GM19324 (cell line): ENCODE data around the gene TSSK6.

ENCODE experiments used
- ATAC-seq: cut with Tn5 transposase; IDR thresholded peaks from one replicate; pipeline ENCODE4 v1.9.1; 2021; ENCODE audit warnings: mild to moderate bottlenecking, moderate library complexity; ENCODE audit not compliant: unreplicated experiment, low FRiP score

The TSSK6 gene

DNA sequence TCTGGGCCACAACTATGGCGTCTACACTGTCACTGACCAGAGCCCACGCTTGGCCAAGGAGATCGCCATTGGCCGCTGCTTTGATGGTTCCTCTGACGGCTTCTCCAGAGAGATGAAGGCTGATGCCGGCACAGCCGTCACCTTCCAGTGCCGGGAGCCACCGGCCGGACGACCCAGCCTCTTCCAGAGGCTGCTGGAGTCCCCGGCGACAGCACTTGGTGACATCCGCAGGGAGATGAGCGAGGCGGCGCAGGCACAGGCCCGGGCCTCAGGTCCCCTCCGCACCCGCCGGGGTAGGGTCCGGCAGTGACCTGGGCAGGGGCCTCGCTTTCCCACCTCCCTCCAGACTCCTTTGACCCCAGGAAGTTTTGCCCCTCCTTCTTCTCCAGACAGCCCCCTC lies 30.4 kb upstream of the TSSK6 start:
- no peak for ATAC-seq

DNA sequence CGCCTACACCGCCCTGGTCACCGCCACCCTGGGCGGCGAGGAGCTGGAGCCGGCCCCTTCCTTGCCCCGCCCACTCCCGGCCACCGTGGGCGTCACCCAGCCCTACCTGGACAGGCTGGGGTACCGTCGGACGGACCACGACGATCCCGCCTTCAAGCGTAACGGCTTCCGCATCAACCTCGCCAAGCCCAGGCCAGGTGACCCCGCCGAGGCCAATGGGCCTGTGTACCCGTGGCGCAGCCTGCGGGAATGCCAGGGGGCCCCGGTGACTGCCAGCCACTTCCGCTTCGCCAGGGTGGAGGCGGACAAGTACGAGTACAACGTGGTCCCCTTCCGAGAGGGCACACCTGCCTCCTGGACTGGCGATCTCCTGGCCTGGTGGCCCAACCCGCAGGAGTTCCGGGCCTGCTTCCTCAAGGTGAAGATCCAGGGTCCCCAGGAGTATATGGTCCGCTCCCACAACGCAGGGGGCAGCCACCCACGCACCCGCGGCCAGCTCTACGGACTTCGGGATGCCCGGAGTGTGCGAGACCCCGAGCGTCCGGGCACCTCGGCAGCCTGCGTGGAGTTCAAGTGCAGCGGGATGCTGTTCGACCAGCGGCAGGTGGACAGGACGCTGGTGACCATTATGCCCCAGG lies 29.7 kb upstream of the TSSK6 start:
- ATAC-seq: no peak

DNA sequence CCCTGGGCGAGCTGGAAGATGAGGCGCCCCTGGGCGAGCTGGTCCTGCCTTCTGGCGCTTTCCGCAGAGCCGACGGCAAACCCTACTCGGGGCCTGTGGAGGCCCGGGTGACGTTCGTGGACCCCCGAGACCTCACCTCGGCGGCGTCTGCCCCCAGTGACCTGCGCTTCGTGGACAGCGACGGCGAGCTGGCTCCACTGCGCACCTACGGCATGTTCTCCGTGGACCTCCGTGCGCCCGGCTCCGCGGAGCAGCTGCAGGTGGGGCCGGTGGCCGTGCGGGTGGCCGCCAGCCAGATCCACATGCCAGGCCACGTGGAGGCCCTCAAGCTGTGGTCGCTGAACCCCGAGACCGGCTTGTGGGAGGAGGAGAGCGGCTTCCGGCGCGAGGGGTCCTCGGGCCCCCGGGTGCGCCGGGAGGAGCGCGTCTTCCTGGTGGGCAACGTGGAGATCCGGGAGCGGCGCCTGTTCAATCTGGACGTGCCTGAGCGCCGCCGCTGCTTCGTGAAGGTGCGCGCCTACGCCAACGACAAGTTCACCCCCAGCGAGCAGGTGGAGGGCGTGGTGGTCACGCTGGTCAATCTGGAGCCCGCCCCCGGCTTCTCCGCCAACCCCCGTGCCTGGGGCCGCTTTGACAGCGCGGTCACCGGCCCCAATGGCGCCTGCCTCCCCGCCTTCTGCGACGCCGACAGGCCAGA lies 29.1 kb upstream of the TSSK6 start:
- no peak for ATAC-seq

DNA sequence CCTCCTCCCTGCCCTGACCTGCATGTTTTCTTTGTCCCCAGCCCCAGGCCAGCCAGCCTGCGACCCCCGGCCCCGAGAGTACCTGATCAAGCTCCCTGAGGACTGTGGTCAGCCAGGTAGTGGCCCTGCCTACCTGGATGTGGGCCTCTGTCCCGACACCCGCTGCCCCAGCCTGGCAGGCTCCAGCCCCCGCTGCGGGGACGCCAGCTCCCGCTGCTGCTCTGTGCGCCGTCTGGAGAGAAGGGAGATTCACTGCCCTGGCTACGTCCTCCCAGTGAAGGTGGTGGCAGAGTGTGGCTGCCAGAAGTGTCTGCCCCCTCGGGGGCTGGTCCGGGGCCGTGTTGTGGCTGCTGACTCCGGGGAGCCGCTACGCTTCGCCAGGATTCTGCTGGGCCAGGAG lies 28.3 kb upstream of the TSSK6 start:
- no peak for ATAC-seq

DNA sequence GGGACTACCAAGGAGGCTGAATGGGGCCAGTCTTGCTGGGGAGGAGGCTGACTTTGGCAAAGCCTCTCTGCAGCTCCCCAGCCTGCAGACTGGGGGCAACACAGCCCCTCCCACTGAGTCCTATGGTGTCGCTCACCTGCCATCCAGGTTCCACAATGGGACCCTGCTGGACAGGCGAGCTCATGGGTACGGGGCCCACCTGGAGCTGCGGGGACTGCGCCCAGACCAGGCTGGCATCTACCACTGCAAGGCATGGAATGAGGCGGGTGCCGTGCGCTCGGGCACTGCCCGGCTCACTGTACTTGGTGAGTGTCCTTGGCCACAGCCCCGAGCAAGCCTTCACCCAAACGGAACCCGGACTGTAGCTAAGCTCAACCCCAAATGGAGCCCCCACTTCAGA lies 27.8 kb upstream of the TSSK6 start:
- no peak for ATAC-seq

DNA sequence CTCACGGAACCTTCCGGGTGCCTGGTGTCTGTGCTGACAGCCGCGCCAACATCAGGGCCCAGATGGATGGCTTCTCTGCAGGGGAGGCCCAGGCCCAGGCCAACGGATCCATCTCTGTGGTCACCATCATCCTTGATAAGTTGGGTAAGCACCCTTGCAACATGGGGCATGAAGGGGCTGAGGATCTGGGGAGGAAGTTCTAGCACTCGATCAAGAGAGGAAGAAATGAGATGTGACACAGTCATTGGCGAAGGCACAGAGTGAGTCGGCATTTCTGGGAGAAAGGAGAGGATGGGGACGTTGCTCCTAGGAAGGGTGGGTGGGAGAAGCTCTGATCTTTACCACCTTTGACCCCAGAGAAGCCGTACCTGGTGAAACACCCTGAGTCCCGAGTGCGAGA lies 27.2 kb upstream of the TSSK6 start:
- no peak for ATAC-seq

DNA sequence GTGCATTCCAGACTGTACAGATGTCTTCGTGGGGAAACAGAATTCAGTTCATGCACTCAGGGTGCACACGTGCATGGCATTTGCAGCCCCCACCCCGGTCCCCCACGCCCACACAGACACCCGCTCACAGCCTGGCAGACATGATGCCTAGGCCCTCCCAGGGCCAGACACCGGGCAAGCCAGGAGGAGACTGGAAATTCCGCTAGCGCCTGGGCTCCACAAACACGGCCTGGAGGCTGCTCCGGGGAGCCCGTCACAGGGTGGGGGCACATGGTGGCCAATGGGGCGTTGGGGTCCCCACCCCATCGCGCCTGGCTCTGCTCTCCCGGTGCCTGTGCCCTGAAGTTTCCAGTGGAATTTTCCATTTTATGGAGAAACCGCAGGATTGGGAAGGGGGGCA lies 26.3 kb upstream of the TSSK6 start:
- no peak for ATAC-seq

DNA sequence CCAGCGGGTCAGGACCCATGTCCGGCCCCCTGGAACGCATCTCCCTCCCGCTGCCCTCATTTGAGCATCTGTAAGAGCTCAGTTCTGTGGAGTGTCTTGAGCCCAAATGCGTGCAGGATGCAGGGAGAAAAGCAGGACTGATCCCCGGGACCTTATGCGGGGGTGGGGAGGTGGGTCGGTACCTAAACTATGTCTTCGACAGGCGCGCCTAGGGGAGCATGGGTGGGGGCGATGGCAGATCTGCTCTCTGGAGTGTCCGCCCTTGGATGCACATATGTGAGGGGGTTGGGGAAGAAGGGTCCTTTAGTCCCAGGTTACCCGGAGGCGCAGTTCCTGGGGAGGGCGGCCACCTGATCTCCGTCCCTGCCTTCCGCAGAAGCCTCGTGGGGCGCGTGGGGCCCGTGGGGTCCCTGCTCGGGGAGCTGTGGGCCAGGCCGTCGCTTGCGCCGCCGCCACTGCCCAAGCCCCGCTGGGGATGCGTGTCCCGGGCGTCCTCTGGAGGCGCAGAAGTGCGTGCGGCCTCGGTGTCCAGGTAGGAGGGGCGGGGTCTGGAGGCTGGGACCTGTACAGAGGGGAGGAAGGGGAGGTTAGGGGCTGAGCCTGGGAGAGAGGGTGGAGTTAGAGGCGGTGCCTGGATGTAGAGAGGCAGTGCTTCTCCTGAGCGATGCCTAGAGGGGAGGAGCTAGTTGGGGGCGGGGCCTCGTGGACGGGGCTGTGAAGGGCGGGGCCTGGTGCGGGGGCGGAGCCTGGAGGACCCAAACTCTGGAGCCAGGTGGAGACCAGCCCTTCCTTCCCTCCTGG lies 25.6 kb upstream of the TSSK6 start:
- ATAC-seq: no peak

DNA sequence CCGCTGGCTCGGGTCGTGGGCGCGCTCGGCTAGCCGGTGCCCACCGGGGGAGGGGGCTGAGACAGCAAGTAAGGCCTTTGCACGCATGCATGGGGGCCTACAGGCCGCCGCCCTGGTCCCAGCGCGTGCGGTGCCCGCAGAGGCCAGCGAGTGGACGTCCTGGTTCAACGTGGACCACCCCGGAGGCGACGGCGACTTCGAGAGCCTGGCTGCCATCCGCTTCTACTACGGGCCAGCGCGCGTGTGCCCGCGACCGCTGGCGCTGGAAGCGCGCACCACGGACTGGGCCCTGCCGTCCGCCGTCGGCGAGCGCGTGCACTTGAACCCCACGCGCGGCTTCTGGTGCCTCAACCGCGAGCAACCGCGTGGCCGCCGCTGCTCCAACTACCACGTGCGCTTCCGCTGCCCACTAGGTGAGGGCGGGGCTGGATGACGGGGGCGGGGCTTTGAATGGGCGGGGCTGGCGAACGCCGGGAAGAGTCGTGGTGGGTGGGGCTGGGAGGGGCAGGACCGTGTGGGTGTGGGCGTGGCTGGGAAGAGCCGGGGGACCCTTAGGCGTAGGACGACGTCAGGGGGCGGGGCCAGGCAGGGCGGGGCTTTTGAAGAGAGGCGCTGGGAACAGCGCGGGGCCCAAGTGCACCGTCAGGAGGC lies 24.8 kb upstream of the TSSK6 start:
- ATAC-seq: no peak

DNA sequence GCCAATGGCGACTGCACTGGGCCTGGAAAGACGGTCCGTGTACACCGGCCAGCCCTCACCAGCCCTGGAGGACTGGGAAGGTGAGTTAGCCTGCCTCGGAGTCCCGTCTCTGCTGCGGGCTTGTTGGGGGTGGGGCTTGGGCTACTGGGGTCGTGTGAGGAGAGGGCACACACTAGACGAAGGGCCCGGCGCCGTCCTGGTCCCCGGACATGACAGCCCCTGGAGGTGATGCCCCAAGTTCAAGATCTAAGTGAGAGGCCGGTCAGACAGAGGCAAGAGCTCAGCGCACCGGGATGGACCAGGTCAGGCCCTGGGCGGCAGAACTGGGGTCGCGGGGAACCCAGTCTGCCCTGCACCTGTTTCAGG lies 24.3 kb upstream of the TSSK6 start:
- no peak for ATAC-seq

DNA sequence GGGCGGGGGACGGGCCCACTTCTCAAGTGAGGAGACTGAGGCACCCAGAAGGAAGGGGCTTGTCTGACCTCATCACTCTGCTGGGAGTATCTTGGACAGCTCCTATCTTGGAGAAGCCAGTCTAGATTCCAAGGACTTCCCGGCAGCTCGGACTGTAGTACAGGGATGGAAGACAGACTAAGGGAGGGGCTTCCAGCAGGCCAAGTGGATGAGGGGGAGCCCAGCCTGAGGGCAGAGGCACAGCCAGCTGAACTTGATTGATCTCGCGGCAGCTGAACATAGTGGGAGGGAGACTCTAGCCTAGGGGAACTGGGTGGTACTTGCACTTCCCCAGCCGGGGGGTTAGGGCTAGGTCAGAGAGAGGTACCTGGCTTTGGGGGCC lies 23.4 kb upstream of the TSSK6 start:
- no peak for ATAC-seq

DNA sequence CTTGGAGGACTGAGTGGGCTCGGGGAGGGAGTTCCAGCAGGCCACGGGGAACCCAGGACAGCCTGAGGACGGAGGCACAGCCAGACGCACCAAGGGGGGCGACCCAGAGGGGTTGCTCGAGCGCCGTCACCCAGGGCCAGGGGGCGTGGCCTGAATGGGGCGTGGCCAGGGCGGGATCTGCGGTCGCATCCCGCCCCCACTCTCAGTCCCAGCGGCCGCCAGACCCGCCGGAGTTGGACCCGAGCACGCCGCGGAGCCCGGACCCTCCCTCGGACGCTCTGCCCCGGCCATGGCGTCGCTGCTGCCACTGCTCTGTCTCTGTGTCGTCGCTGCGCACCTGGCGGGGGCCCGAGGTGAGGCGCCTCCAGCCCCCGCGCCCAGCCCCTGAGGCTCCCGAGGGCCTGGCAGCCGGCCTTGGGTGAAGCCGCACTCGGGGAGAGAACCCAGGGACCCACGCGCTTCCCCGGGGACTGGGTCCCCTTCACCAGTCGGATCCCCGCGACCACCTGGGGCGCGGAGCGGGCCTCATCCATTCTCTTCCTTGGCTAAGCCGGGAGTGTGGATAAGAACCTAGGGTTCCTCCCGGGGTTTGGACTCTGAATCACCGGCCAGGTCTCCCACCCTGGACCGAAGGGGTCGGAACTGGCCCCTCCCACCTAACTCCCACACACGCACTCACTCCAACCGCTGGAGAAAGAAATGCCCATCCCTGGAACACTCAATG lies 22.9 kb upstream of the TSSK6 start, which contains the start of gene CILP2:
Gene CILP2, plus strand, starts transcription at position 205 of the 724 bp plus-strand sequence. Its CDS starts 85 bp downstream, at position 290.
- no peak for ATAC-seq

DNA sequence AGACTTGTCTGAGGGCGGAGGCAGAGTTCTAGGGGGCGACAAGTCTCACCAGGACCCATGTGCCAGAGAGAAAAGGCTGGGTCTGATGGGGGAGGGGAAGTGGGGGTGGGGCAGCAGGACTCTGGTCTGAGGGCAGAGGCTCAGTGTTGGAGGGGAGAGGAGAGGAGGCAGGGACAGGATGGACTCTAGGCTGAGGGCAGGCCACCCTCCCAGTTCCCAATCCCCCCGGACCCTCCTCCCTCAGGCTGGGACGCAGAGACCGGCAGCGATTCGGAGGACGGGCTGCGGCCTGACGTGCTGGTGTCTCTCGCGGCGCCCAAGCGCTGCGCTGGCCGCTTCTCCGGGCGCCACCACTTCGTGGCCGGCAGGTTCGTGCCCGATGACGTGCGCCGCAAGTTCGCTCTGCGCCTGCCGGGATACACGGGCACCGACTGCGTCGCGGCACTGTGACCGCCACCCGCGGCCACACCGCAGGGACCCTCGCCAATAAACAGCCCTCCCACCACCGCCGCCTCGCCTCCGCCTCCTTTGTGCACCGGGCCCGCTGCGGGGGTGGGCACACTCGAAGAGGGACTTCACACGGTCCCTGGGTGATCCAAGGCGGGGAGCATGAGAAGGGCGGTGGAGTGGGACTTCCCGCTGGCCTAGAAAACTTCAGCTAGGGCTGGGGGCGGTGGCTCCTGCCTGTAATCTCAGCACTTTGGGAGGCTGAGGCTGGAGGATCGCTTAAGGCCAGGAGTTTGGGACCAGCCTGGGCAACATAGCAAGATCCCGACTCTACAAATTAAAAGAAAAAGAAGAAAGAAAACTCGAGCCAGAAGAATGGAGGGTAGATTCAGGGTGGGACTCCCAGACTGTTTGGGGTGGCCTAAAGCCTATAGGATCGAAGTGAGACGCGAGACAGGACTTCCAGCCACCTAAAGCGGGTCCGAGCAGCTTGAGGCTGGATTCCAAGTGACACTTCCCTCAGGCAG lies 22.0 kb upstream of the TSSK6 start:
- ATAC-seq: no peak

DNA sequence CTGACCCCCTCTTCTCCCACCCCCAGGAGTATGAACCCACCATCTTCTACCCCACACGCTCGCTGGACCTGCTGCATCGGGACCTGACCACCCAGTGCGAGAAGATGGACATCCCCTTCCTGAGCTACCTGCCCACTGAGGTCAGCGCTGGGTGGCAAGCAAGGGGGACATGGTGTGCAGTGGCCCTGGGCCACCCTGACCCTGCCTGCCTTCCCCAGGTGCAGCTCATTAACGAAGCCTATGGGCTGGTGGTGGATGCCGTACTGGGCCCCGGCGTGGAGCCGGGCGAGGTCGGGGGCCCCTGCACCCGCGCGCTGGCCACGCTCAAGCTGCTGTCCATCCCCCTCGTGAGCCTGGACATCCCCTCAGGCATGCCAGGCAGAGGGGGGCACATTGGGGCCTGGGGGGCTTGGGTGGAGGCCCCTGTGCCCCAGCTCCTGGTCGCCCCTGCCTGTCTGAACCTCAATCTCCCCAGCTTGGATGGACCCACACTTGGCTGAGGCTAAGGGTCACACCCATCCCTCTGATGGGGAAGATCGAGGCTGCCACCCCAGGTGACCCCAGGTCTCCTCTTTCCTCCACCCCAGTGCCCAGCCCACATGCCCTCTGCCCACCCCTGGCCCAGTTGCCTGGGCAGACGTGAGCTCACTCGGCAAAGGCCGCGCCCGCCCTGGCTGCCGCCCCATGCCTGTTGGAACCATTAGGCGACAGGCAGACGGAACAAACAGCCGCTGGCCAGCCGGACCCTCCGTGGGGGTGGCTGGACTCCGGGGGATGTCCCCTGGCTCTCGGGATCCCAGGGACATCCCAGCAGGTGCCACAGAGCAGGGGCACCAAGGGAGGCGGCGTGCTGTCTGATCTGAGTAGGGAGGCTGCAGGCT lies 20.2 kb upstream of the TSSK6 start:
- no peak for ATAC-seq

DNA sequence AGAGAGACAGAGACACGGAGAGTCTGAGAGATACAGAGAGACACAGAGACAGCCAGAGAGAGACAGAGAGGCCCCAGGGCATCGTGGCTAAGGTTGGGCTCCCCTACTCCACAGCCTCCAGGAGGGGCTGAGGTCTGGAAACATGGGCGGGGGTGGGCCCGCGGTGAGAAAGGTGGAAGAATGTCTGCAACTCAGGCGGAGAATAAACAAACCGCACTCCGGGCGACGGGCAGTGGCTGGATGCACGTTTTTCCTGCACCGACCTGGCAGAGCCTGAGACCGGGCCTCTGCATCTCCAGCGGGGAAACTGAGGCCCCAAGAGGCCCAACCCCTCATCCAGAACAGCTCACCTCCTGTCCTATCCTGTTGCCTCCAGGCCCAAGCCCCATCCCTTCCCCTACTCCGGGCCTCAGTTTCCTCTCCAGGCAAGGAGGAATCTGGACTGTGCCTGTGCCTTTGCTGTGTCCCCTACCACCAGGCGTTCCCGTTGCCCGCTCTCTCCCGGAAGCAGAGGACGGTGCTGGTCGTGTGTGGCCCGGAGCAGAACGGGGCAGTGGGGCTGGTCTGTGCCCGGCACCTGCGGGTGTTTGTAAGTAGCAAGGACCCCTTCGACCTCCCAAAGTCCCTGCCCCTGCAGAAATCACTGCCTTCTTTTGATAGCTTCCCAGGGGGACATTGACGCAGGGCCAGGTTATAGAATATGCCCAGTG lies 19.4 kb upstream of the TSSK6 start:
- ATAC-seq: no peak

DNA sequence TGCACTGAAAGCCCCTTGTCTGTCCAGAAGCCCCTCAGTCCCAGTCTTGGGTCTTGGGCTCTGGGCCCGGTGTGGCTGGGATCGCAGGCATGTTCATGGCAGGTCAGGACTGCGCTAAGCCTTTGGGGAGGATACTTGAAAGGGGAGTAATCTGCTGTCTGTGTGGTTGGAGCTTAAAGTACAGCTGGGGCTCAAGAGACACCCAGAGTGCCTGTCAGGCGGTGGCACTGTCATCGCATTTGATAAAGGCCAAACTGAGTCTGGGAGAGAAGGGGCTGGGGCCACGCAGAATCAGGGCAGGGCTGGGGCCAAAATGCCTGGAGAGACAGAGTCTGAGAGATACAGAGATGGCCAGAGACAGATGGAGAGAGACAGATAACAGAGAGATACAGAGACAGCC lies 18.5 kb upstream of the TSSK6 start:
- no peak for ATAC-seq

DNA sequence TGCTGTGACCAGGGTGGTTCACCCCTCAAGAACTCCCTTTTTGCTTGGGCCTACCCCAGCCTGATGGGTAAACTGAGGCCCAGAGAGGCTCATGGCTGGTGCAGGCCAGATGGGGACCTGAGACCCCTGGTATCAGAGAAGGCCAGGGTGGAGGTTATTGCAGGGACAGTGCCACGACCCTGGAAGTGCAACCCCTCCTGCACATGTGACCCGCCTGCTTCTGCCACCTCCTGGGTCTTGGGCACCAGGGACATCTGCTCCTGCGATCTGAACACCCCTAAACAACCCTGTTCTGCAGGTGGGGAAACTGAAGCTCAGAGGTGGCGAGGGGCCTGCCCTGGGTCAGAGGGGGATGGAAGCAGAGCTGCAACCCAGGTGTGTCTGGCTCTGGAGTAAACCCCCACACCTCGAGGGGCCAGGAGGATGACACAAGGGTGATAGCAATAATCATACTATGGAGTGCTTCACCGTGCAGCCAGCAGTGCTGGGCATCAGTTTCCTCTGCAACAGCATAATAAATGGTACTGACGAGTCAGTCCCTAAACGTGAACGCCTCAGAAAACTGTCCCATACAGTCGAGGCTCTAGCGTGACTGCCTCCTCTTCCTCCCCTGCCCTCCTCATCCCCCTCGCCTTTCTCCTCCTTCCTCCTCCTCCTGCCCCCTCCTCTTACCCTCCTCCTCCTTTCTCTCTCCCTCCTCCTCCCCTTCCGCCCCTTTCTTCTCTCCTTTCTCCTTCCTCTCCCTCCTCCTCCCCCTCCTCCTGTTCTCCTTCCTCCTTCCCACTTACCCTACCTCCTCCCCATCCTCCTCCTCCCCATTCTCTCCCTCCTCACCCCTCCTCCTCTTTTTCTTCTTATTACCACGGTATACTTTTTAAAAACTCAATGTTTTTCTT lies 17.7 kb upstream of the TSSK6 start:
- no peak for ATAC-seq
